ENCODE results near the gene OSBPL10. TPM values are rescaled to one million over a fixed set of nuclear protein-coding genes. Genes with fewer than 3 reads are reported as not detected.
"Not testable (repeated sequence)": the region's sequence is repeated elsewhere in the genome, so short reads cannot be mapped to it uniquely, and the experiment has no call there.

The OSBPL10 gene
- polyA plus RNA-seq, 1 donor = 6.8 TPM

DNA sequence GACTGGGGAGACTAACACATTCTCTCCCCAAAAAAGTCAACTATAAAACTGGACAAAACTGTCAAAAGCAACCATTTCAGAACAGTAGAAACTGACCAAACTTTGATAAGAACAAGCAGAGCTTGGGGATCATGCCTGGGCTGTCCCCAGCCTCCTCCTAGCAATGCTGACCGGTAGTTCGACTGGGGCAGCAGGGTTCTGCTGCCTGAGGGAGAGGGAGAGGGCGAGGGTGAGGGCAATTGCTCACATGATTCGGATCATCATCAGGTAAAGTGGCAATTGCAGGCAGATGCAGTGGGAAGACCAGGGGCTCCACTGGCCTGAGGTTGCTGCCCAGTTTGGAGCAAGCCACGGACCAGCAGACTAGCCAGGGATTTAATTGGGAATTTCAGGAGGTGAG is 88.6 kb downstream of the OSBPL10 start:
- DNase-seq (ENCODE audit: low read depth) = no peak

DNA sequence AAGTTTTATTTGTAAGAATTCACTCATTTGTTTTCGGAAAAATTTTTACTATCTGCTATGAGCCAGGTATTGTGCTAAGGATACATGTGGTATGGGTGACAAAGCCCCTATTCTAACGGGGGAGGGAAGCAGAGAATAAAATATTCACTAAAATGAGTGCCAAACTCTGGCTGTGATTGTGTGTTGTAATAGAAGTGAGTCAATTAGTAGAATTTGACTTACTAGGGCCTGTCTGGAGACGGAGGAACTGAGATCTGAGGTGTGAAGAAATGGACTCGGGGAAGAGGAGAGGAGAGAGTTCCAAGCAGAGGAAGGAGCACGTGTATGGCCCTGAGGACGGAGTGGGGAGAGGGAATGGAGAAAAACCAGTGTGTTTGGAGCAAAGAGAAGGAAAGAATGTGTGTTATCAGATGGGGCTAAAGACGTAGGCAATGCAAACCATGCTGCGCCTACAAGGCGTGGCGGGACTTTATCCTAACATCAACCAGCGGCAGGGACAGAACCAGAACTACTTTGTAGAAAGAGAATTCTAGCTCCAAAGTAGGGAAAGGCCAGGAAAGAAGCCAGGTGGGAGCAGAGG is 89.1 kb downstream of the OSBPL10 start:
- no peak for DNase-seq (ENCODE audit: low read depth)

DNA sequence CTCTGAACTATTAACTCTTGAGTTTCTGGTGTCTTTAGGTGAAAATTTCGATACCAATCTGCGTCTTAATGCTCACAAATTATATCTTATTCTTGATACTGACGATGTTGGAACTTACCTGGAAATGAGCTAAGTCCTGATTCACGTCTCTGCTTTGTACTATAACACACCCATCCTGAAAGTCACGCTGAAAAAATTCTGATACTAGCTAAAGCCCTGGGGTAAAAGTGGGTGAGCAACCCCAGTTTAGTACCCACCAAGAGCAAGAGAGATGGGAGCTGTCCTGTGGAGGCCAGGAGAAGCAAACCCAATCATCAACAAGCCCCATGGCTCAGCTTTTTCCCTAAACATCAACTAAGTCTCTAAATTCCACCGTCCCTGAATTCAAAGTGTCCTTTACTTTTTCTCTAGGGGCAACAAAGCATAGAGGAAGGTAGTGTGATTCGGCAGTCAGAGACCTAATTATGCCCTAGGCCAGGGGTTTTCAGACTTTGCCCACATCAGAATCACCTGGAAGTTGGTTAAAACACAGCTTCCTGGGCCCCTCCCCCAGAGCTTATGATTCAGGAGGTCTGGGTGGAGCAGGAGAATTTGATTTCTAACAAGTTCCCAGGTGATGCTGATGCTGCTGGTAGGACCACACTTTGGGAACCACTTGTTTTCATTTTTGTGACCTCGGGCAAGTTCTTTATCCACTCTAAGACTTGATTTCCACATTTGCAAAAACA is 90.2 kb downstream of the OSBPL10 start:
- no peak for DNase-seq (ENCODE audit: low read depth)

DNA sequence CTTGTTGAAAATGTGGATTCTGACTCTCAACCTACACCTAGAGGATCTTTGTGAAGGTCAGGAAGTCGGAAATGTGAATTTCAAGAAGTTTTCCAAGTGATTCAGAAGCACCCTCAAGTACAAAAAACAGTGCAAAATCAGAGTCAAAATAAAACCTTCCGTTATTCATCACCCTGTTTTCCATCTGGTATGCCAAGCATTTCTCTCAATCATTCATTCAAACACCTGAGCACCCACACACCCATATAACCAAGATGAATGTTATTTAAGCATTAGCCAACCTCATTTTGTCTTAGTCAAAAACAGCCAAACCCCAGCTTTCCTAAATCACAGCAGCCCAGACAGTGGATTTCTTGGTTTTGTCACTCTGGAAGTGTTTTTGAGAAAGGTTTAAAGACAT is 91.1 kb downstream of the OSBPL10 start:
- DNase-seq (ENCODE audit: low read depth) = no peak

DNA sequence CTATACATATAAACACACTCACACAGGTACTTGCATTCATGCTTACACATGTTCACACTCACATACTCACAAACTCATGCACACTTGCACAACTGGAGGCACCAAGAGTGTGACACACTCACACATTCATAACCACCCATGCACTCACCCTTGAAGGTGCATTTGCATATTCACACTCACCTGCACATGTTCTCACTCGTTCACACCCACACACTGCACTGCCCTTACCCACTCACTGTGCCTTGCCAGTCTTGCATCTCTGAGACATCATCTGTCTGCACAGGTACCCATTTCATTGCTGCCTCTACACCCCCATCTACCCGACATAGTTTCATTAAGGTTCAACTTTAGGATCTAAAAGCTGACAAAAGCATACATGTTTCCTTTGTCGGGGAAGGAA is 95.8 kb downstream of the OSBPL10 start:
- no peak for DNase-seq (ENCODE audit: low read depth)

DNA sequence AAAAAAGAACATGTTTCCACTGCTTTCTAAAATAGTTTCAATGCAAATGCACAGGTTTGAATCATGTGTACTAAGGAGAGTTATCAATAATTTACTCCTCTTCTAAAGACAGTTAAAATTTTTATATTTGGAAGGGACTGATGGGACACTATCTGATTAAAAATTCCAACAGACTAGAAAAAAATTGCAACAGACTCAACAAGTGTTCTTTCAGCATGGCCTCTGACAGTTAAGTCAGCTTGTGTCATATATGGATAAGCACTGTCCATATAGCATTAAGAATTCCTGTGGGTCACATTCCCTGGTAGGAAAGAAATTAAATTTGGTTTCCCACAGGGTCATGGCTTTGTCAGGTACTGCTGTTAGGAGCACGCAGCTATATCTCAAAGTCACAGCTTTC is 96.8 kb downstream of the OSBPL10 start:
- no peak for DNase-seq (ENCODE audit: low read depth)

DNA sequence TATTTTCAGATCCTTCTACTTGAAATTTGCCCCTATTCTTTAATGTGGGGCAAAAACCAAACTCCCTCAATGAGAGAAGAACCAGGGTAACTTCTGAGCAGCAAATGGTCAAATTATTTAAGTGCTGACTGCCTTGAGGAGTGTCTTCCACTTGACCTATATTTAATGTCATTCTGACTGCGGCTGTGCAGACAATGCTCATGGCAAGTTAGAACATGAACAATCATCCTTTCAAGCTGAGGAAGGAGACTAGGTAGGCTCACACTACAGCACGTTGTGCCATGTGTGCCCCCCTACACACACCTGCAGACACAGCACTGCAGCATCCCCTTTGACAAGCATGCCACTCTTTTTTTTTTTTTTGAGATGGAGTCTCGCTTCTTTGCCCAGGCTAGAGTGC is 98.2 kb downstream of the OSBPL10 start:
- DNase-seq (ENCODE audit: low read depth) = no peak

DNA sequence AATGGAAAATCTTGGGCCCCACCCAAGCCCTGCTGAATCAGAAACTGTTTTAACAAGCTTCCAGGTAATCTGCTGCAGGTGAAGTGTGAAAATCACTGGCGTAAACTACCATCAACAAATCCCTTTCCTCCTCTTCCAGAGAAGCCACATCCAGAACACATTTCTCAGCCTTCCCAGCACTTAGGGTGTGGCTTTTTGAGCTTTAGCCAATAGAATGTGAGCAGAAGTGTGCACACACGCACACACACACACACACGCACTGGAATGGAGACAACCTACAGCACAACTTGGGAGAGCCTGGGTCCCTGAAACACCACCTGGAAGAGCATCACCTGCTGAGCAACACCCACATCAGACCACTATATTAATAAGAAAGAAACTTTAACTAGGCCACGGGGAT is 98.6 kb downstream of the OSBPL10 start:
- DNase-seq (ENCODE audit: low read depth) = no peak

DNA sequence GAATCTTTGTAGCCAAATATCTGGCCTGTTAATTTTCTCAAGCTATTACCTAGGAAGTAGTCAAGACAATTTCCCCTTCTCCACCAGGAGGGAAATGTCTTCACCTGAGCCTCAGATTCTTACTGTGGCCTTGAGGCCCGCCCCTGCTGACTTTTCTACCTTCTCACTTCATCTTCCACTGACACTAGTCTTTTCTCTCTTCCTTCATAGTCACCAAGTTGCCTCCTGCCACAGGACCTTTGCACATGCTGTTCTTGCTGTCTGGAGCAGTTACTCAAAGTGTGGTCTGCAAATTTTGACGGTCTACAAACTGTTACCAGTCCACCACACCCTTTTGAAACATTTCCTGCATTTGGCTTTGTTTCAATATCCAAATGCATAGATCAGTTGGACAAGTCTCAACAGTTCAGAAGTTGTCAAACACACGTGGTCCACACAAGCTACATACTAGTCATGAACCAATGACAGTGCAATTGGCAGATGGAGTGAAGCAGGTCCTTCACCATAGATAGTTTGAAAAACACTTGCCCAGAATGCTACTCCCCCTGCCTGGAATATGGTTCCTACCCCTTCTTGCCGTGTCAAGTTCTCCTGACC is 100.5 kb downstream of the OSBPL10 start:
- no peak for DNase-seq (ENCODE audit: low read depth)

DNA sequence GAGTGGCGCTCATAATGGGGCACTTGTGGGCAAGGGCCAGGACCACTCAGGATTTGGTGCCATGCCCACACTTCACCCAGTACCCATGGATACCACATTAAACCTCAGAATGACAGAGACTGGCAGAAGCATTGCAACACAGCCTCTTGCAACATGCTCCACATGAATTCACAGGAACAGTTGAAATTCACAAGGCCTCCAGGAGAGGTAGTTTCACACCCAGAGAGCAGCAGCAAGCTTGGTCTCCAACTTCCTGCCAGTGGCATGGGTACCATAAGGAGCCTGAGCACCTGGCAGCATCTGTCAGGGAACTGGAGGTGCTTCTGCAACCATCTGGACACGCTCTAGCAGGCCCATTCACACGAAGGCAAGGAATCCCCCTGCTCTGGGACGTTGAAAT is 101.0 kb downstream of the OSBPL10 start:
- no peak for DNase-seq (ENCODE audit: low read depth)

DNA sequence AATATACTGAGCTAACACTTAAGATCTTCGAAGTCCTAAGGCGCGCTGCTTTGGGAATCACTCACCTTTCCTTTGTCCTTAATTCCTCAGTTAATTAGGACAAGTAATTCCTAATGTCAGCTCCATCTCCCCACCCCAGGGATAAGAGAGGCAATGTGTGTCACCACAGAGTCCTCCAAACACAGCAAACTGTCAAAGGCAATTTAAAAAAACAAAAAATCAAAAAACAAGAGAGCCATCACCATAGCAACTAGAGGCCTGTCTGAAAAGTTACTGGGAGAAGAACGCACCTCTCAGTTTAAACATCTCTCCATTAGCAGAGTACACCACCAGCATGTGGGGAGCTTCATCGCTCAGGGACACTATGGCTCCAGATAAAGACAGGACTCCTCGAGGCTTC is 101.7 kb downstream of the OSBPL10 start:
- no peak for DNase-seq (ENCODE audit: low read depth)

DNA sequence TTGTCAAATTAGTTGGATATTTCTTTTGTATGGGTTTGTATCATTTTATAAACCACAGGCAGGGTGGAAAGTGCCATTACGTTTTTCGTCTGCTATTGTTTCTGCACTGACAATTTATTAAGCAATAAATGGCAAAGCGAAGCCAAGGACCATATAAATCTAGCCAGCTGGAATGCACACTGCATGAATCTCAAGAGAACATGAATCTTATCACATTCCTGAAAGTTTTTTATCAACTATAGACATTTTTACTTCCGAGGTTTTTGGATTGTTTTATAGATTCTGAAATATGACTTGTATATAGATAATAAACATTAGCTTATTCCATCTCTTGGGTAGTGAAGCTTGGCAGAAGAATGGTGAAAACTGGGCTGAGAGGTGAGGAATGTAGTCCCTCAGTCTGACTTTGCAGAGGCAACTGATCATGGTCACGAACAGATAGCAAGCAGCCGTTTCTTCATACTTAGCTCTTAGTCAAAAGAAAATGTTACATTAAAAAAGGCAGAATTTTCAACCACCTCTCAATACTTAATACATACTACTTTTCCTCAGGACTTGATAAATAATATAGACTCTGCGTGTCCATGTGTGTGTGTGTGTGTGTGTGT is 102.7 kb downstream of the OSBPL10 start:
- no peak for DNase-seq (ENCODE audit: low read depth)

DNA sequence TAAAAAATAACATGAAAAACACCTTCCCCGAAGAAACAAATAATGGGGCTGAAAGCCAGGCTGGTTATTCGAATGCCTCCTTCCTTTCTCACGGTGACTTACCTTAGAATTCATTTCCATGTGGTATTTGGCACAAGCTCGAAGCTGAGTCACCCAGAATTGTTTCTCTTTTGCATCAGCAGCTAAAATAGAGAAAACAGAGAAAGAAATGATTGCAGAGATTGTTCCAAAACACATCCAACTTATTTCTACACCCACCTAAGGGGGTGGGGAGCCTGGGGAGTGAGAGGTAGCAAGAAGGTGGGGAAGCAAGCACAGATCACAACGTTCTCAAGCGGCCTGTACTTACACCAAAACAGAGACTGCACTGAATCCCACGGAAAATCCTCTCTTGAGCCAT is 104.7 kb downstream of the OSBPL10 start:
- no peak for DNase-seq (ENCODE audit: low read depth)

DNA sequence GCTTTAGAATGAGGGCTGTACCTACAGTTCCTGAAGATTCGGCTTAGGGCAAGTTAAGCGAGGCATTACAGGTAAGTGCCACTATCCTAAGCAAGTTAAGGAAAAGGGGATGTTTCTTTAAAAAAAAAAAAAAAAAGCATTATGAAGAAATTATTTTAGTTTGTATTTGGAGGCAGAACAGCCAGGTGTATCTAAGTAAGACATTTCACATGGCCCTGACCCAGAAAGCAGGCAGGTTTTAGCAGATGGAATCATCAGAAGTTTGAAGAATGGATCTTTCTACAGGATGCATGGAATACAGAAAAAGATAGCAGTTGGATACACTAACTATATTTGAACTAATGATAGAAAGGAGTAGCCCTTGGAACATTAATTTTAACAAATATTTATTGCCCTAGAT is 105.6 kb downstream of the OSBPL10 start:
- DNase-seq (ENCODE audit: low read depth) = no peak

DNA sequence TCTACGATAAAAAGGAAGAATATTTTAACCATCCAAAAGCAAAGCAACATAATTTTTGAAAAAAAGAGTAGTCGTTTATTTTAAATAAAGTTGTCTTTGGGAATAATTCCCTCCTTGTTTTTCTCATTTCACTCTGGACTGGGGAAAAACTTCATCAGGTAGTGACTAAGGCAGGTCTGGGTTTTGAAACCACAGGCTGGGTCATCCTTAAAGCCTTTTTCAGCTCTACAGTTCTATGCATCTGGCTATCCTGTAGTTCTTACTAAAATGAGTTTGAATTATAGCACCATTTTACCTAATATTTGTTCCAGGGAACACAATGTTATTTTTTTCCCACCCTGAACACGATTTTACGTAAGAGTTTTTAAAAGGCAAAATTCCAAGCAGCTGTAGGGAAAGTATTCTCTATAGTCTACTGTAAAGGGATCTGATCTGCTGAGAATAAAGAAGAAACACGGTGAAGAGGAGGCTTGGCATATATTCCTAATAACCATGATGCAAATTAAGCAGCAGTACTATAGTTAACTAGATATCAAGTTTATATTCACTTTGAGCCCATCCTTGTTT is 107.7 kb downstream of the OSBPL10 start:
- no peak for DNase-seq (ENCODE audit: low read depth)

DNA sequence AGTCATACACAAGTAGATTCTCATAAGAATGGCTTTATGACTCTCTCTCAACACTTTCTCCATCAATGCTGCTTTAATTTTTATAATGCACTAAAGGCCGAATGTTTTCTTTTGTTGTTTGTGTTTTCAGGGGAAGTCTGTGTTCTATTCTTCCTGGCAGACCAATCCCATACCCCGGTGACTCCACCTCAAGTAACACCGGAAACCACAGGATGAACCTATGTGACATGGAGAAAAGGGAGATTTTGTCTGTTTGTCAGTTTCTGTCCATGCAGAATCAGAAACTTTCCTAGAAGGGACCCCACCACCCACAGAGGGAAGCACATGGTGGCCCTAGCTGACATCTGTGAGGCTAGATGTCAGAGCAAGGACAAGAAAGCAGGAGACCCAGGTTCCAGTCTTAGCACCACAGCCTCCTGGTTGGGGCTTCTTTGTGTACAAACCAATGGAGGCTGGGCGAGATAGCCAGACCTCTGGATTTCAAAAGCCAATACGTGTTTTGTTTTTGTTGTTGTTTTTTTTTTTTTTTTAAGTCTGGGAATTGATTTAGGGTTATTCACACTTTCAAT is 109.0 kb downstream of the OSBPL10 start:
- DNase-seq (ENCODE audit: low read depth) = no peak

DNA sequence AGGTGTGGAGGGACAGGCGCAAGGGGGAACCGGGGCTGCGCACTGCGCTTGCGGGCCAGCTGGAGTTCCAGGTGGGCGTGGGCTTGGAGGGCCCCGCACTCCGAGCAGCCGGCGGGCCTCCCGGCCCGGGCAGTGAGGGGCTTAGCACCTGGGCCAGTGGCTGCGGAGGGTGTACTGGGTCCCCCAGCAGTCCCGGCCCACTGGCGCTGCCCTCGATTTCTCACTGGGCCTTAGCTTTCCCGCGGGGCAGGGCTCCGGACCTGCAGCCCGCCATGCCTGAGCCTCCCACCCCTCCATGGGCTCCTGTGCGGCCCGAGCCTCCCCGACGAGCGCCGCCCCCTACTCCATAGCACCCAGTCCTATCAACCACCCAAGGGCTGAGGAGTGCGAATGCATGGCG is 111.0 kb downstream of the OSBPL10 start:
- DNase-seq (ENCODE audit: low read depth) = not testable (repeated sequence)

DNA sequence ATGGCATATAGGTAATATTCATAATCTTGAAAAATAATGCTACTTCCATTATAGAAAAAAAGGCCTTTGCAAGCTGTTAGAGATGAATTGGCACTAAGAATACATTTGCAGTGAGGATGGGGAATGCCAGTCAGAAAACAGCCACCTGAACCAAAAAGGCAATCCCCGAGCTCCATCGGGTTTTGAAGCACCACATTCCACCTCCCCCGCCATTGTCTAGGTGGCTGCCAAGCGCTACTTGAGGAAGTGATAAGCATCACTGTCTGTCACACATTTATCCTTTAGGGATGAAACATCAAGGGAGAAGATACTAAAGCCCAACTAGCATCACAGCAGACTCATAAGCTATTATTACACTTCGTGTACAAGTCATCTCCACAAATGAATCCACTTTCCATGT is 112.8 kb downstream of the OSBPL10 start:
- DNase-seq (ENCODE audit: low read depth) = no peak

DNA sequence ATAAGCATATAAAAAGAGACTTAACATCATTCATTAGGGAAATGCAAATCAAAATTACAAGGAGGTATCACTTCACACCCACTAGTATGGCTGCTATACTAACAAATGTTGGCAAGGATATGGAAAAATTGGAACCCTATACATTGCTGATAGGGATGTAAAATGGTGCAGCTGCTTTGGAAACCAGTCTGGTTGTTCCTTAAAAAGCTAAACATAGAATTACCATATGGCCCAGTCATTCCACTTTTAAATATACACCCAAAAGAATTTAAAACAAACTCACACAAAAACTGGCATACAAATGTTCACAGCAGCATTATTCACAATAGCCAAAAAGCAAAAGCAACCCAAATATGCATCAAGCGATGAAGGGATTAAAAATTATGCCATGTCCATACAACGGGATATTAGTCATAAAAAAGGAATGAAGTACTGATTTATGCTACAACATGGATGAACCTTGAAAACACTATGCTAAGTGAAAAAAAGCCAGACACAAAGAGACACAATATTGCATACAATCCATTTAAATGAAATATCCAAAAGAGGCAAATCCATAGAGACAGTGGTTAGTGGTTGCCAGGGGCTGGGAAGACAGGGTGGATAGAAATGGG is 118.3 kb downstream of the OSBPL10 start:
- no peak for DNase-seq (ENCODE audit: low read depth)

DNA sequence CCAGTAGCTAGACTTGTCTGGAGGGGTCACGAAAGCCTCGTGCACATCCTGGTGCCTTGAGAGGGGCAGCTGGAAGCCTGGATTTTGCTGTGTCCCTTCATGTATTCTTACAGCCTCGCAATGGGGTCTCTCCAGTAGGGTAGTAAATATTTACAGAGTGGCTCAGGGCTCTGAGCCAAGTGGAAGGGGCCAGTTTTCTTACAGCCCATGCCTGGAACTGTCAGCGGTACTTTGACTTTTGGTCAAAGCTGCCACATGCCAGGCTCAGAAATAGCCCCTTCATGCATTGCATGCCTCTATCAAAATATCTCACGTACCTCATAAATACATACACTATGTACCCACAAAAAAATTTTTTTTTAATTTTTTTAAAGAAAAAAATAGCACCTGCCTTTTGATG is 119.2 kb downstream of the OSBPL10 start:
- DNase-seq (ENCODE audit: low read depth) = no peak

DNA sequence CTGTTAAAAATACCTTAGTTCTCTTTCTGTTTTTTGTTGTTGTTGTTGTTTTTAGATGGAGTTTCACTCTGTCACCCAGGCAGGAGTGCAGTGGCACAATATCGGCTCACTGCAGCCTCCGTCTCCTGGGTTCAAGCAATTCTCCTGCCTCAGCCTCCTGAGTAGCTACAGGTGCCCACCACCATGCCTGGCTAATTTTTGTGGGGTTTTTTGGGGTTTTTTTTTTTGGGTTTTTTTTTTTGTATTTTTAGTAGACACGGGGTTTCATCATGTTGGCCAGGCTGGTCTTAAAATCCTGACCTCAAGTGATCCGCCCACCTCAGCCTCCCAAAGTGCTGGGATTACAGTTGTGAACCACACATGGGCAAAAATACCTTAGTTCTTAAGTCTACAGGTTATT is 120.4 kb downstream of the OSBPL10 start:
- DNase-seq (ENCODE audit: low read depth) = not testable (repeated sequence)

DNA sequence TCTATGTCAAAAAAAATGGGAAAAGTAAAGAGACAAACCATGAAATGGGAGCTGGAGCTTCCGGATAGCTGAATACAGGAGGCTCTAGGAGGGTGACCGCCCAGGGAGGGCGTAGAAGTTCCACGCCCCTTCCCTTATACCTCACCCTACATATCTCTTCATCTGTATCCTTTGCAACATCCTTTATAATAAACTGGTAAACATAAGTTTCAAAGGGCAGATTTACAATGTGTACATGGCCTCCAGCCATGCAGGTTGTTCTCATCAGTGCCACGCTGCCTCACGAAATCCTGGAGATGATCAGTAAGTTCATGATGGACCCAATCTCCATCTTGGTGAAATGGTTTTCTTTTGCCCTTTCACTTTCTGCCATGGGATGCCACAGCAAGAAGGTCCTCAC is 121.8 kb downstream of the OSBPL10 start:
- DNase-seq (ENCODE audit: low read depth) = no peak

Data from forelimb muscle (tissue), 1 donor.